ENCODE data around the gene POU3F2.

The POU3F2 gene

DNA sequence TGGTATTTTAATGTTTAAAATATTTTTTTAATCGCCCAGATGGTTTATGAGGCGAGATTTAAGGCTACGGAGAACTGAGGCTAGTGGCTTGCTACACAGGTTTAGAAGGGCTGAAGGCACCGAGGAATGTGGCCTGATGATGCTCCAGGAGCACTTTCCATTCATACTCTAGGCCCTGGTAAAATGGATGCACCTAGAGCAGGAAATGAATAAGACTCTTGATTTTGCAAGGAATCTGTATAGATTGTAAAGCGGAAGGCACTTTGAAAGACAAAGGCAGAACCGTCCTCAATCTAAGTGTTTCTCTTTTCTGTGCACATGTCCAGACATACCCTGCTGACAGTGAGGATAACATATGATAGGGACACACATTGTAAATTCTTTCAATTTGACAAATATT is 30.1 kb downstream of the POU3F2 start:
- H3K4me3 ChIP-seq (ENCODE audit: low read length in 2 of 2): no peak overlapping the region
- WGBS, 2 donors (ENCODE audit: extremely low coverage in 2 of 2, insufficient read length in 2 of 2, insufficient replicate concordance in 1 of 2): no CpG with 5 or more reads among the region's 6 CpGs
- no peaks in the 10 kb centered on the region for H3K36me3 ChIP-seq (replicated peaks in 1 of 2; ENCODE audit: control insufficient read depth in 2 of 2, insufficient read depth in 2 of 2, low read length in 2 of 2)
- H3K9ac ChIP-seq (ENCODE audit: low read depth, low read length, poor library complexity): no peak overlapping the region
- no peaks in the 10 kb centered on the region for H3K79me1 ChIP-seq (ENCODE audit: low read depth, low read length)
- H2BK15ac ChIP-seq (ENCODE audit: low read length): no peak overlapping the region
- no peaks in the 10 kb centered on the region for H3K4me1 ChIP-seq (ENCODE audit: control insufficient read depth in 2 of 2, insufficient read depth in 1 of 2, low read depth in 1 of 2, low read length in 2 of 2)
- no peak overlapping the region for H3K4me2 ChIP-seq (ENCODE audit: insufficient read depth, low read length, poor library complexity, severe bottlenecking)
- H4K91ac ChIP-seq (ENCODE audit: low read depth, low read length, poor library complexity): no peak overlapping the region
- no peak overlapping the region for H3K23ac ChIP-seq (ENCODE audit: low read depth, low read length, poor library complexity)
- H4K8ac ChIP-seq (ENCODE audit: low read depth, low read length): no peak overlapping the region
- no peak overlapping the region for H2AFZ ChIP-seq (ENCODE audit: low read length)
- no peak overlapping the region for H3K27ac ChIP-seq (replicated peaks; ENCODE audit: low read length)
- no peak overlapping the region for H2AK5ac ChIP-seq (ENCODE audit: low read depth, low read length)
- no peak overlapping the region for H2BK5ac ChIP-seq (ENCODE audit: low read length)
- no peaks in the 10 kb centered on the region for H3K27me3 ChIP-seq (ENCODE audit: control insufficient read depth in 3 of 3, insufficient read depth in 3 of 3, low read depth in 1 of 3, low read length in 3 of 3)
- no peak overlapping the region for H2BK12ac ChIP-seq (ENCODE audit: low read length)
- H2BK120ac ChIP-seq (ENCODE audit: low read depth, low read length): no peak overlapping the region
- H3K4ac ChIP-seq (ENCODE audit: low read length): no peak overlapping the region
- H3K18ac ChIP-seq (ENCODE audit: low read length): no peak overlapping the region
- H3K9me3 ChIP-seq (replicated peaks in 1 of 2; ENCODE audit: control insufficient read depth in 2 of 2, insufficient read depth in 1 of 2, low read depth in 1 of 2, low read length in 2 of 2): peaks cover 0 to 5% of the 10 kb centered on the region in 2 donors
- no peak for DNase-seq (ENCODE audit: low spot score)
- H3K14ac ChIP-seq (ENCODE audit: low read length): no peak overlapping the region

DNA sequence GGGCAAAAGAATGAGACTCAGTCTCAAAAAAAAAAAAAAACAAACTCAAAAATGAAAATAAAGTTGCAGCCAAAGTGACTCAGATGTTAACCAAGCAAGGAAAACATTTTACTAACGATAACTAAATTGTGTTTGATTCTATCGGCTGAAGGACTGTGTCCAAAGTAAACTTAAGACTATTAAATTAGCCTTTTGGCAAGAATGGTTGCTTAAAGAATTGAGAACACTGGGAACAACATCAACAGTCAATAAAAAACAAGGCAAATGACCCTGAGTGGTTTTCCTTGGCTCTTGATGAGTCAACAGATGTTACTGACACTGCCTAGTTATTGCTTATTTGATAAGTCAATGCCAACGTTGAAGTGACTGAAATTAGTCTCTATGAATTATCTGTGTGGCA is 36.7 kb downstream of the POU3F2 start:
- no peak overlapping the region for H4K91ac ChIP-seq (ENCODE audit: low read depth, low read length, poor library complexity)
- H3K14ac ChIP-seq (ENCODE audit: low read length): no peak overlapping the region
- H3K23ac ChIP-seq (ENCODE audit: low read depth, low read length, poor library complexity): no peak overlapping the region
- H3K27ac ChIP-seq (replicated peaks; ENCODE audit: low read length): no peak overlapping the region
- no peaks in the 10 kb centered on the region for H3K79me1 ChIP-seq (ENCODE audit: low read depth, low read length)
- H2BK120ac ChIP-seq (ENCODE audit: low read depth, low read length): no peak overlapping the region
- H3K36me3 ChIP-seq (replicated peaks in 1 of 2; ENCODE audit: control insufficient read depth in 2 of 2, insufficient read depth in 2 of 2, low read length in 2 of 2): peaks cover 0 to 10% of the 10 kb centered on the region in 2 donors
- no peak overlapping the region for H3K4me2 ChIP-seq (ENCODE audit: insufficient read depth, low read length, poor library complexity, severe bottlenecking)
- H3K4me3 ChIP-seq (ENCODE audit: low read length in 2 of 2): no peak overlapping the region
- H3K4me1 ChIP-seq (ENCODE audit: control insufficient read depth in 2 of 2, insufficient read depth in 1 of 2, low read depth in 1 of 2, low read length in 2 of 2): no peaks in the 10 kb centered on the region
- no peak overlapping the region for H3K4ac ChIP-seq (ENCODE audit: low read length)
- no peak overlapping the region for H2BK5ac ChIP-seq (ENCODE audit: low read length)
- no peak for DNase-seq (ENCODE audit: low spot score)
- H3K27me3 ChIP-seq (ENCODE audit: control insufficient read depth in 3 of 3, insufficient read depth in 3 of 3, low read depth in 1 of 3, low read length in 3 of 3): no peaks in the 10 kb centered on the region
- H3K18ac ChIP-seq (ENCODE audit: low read length): no peak overlapping the region
- WGBS, 2 donors (ENCODE audit: extremely low coverage in 2 of 2, insufficient read length in 2 of 2, insufficient replicate concordance in 1 of 2): no CpG with 5 or more reads among the region's 3 CpGs
- H3K9me3 ChIP-seq (replicated peaks in 1 of 2; ENCODE audit: control insufficient read depth in 2 of 2, insufficient read depth in 1 of 2, low read depth in 1 of 2, low read length in 2 of 2): peaks cover 0 to 8% of the 10 kb centered on the region in 2 donors
- no peak overlapping the region for H2BK12ac ChIP-seq (ENCODE audit: low read length)
- no peak overlapping the region for H2AFZ ChIP-seq (ENCODE audit: low read length)
- no peak overlapping the region for H3K9ac ChIP-seq (ENCODE audit: low read depth, low read length, poor library complexity)
- H2AK5ac ChIP-seq (ENCODE audit: low read depth, low read length): no peak overlapping the region
- H4K8ac ChIP-seq (ENCODE audit: low read depth, low read length): no peak overlapping the region
- no peak overlapping the region for H2BK15ac ChIP-seq (ENCODE audit: low read length)

DNA sequence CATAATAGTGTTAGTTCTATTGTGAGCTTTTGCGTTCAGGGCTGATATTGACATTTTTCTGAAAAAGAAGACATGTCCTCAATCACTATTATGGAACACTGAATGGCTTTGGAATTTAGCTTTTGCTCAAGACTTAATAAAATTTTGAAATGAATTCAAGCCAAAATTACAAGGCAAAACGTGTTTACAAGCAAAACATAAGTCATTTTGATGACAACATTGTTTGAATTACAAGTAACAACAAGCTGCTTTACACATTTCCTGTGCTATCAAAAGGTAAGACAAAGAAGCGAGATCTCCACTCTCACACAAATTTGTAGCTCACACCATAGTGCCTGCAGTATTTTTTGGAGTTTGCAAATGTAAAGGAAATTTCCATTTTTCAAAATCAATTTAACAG is 37.4 kb downstream of the POU3F2 start:
- Histone ChIP-seq H3K9ac (ENCODE audit: low read depth, low read length, poor library complexity) (no peak overlapping the region), H2BK15ac (ENCODE audit: low read length) (no peak overlapping the region), H3K27ac (replicated peaks; ENCODE audit: low read length) (no peak overlapping the region), H3K14ac (ENCODE audit: low read length) (no peak overlapping the region), H2AFZ (ENCODE audit: low read length) (no peak overlapping the region), H3K4ac (ENCODE audit: low read length) (no peak overlapping the region), H3K23ac (ENCODE audit: low read depth, low read length, poor library complexity) (no peak overlapping the region), H3K36me3 (replicated peaks in 1 of 2; ENCODE audit: control insufficient read depth in 2 of 2, insufficient read depth in 2 of 2, low read length in 2 of 2) (peaks cover 0 to 10% of the 10 kb centered on the region in 2 donors), H2BK120ac (ENCODE audit: low read depth, low read length) (no peak overlapping the region), H4K8ac (ENCODE audit: low read depth, low read length) (no peak overlapping the region), H3K4me2 (ENCODE audit: insufficient read depth, low read length, poor library complexity, severe bottlenecking) (no peak overlapping the region), H3K18ac (ENCODE audit: low read length) (no peak overlapping the region), H2BK12ac (ENCODE audit: low read length) (no peak overlapping the region), H2BK5ac (ENCODE audit: low read length) (no peak overlapping the region), H2AK5ac (ENCODE audit: low read depth, low read length) (no peak overlapping the region), H3K79me1 (ENCODE audit: low read depth, low read length) (no peaks in the 10 kb centered on the region), H3K4me3 (ENCODE audit: low read length in 2 of 2) (no peak overlapping the region), H3K27me3 (ENCODE audit: control insufficient read depth in 3 of 3, insufficient read depth in 3 of 3, low read depth in 1 of 3, low read length in 3 of 3) (no peaks in the 10 kb centered on the region), H3K9me3 (replicated peaks in 1 of 2; ENCODE audit: control insufficient read depth in 2 of 2, insufficient read depth in 1 of 2, low read depth in 1 of 2, low read length in 2 of 2) (peaks cover 0 to 6% of the 10 kb centered on the region in 2 donors), H3K4me1 (ENCODE audit: control insufficient read depth in 2 of 2, insufficient read depth in 1 of 2, low read depth in 1 of 2, low read length in 2 of 2) (no peaks in the 10 kb centered on the region), H4K91ac (ENCODE audit: low read depth, low read length, poor library complexity) (no peak overlapping the region)
- no peak for DNase-seq (ENCODE audit: low spot score)
- no CpG with 5 or more reads among the region's 3 CpGs for WGBS, 2 donors (ENCODE audit: extremely low coverage in 2 of 2, insufficient read length in 2 of 2, insufficient replicate concordance in 1 of 2)

DNA sequence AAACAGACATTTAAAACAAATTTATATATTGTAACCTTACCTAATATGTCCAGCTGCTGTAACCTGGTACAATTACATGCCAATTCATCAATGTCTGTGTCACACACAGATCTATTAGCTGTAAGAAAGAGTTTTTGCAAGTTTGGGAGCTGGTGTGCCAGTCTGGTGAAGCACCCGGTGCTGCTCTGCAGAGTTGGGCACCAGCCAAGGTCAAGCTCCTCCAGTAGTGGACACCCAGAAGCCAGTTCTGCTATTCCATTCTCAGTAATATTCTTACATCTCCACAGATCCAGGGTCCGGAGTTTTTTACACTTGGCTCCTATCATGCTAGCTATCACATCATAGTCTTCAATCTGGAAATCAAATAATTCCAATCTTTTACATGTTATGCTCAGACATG is 41.0 kb downstream of the POU3F2 start:
- Histone ChIP-seq H3K9ac (ENCODE audit: low read depth, low read length, poor library complexity) (no peak overlapping the region), H3K18ac (ENCODE audit: low read length) (no peak overlapping the region), H3K27ac (replicated peaks; ENCODE audit: low read length) (no peak overlapping the region), H4K91ac (ENCODE audit: low read depth, low read length, poor library complexity) (no peak overlapping the region), H3K27me3 (ENCODE audit: control insufficient read depth in 3 of 3, insufficient read depth in 3 of 3, low read depth in 1 of 3, low read length in 3 of 3) (no peaks in the 10 kb centered on the region), H3K4me3 (ENCODE audit: low read length in 2 of 2) (no peak overlapping the region), H3K9me3 (replicated peaks in 1 of 2; ENCODE audit: control insufficient read depth in 2 of 2, insufficient read depth in 1 of 2, low read depth in 1 of 2, low read length in 2 of 2) (peaks cover 0 to 6% of the 10 kb centered on the region in 2 donors), H3K4ac (ENCODE audit: low read length) (no peak overlapping the region), H2AFZ (ENCODE audit: low read length) (no peak overlapping the region), H2BK15ac (ENCODE audit: low read length) (no peak overlapping the region), H2BK5ac (ENCODE audit: low read length) (no peak overlapping the region), H3K14ac (ENCODE audit: low read length) (no peak overlapping the region), H3K36me3 (replicated peaks in 1 of 2; ENCODE audit: control insufficient read depth in 2 of 2, insufficient read depth in 2 of 2, low read length in 2 of 2) (peaks cover 0 to 19% of the 10 kb centered on the region in 2 donors), H2BK120ac (ENCODE audit: low read depth, low read length) (no peak overlapping the region), H4K8ac (ENCODE audit: low read depth, low read length) (no peak overlapping the region), H3K79me1 (ENCODE audit: low read depth, low read length) (no peaks in the 10 kb centered on the region), H2BK12ac (ENCODE audit: low read length) (no peak overlapping the region), H3K4me2 (ENCODE audit: insufficient read depth, low read length, poor library complexity, severe bottlenecking) (no peak overlapping the region), H3K23ac (ENCODE audit: low read depth, low read length, poor library complexity) (no peak overlapping the region), H2AK5ac (ENCODE audit: low read depth, low read length) (no peak overlapping the region), H3K4me1 (ENCODE audit: control insufficient read depth in 2 of 2, insufficient read depth in 1 of 2, low read depth in 1 of 2, low read length in 2 of 2) (no peaks in the 10 kb centered on the region)
- DNase-seq (ENCODE audit: low spot score): no peak
- no CpG with 5 or more reads among the region's 2 CpGs for whole genome bisulfite sequencing, 2 donors (ENCODE audit: extremely low coverage in 2 of 2, insufficient read length in 2 of 2, insufficient replicate concordance in 1 of 2)
